ENCODE results near the gene TBL1X.
A peak's percentile ranks its signal among the peaks of the same experiment; 100 is the strongest.

DNA sequence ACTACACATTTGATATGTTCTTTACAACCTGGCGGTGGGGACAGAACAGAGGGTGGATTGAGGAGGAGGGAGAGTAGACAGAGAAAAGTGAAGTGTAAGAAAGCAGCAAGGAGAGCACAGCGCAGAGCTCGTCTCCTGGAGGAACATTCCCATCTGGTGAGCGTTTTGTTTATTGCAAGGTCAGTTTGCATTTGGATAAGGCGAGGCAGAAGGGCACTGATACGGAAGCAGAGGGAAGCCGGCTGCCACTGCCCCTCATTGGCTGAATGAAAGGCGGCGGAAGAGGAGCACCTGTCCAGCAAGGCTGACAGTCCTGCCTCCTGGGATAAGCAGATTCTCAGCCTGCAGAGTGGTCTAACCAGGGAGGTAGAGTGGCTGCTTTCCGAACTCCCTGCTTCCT, 217.6 kb downstream of the TBL1X start:
- TF ChIP-seq POLR2A (IDR thresholded peaks at IDR 0.05): no peak
- TF ChIP-seq, protein P1, sequence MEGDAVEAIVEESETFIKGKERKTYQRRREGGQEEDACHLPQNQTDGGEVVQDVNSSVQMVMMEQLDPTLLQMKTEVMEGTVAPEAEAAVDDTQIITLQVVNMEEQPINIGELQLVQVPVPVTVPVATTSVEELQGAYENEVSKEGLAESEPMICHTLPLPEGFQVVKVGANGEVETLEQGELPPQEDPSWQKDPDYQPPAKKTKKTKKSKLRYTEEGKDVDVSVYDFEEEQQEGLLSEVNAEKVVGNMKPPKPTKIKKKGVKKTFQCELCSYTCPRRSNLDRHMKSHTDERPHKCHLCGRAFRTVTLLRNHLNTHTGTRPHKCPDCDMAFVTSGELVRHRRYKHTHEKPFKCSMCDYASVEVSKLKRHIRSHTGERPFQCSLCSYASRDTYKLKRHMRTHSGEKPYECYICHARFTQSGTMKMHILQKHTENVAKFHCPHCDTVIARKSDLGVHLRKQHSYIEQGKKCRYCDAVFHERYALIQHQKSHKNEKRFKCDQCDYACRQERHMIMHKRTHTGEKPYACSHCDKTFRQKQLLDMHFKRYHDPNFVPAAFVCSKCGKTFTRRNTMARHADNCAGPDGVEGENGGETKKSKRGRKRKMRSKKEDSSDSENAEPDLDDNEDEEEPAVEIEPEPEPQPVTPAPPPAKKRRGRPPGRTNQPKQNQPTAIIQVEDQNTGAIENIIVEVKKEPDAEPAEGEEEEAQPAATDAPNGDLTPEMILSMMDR (IDR thresholded peaks at IDR 0.05): peak in 2 of 6 experiments; percentile 10 to 30

Measured in adrenal gland (tissue), 5 donors.